Measurements from ENCODE around the gene NBEA. TPM values are rescaled to one million over a fixed set of nuclear protein-coding genes. Genes with fewer than 3 reads are reported as not detected.
"Not testable (repeated sequence)": the region's sequence is repeated elsewhere in the genome, so short reads cannot be mapped to it uniquely, and the experiment has no call there.

NBEA gene
- total RNA-seq, 1 donor from 2014 or later, result 12.0 TPM

GRCh38 chr13:35107535-35107934 is 165.5 kb downstream of the NBEA start:
- no peak for TF ChIP-seq POLR2A (IDR thresholded peaks at IDR 0.05)
- no peak for TF ChIP-seq POLR2AphosphoS5 (IDR thresholded peaks at IDR 0.05; ENCODE audit: insufficient read depth in 1 of 2, low read depth in 1 of 2)
- TF ChIP-seq CTCF (IDR thresholded peaks at IDR 0.05), result no peak
- Histone ChIP-seq H3K4me3 (no peak overlapping the region), H3K9me3 (no peaks in the 10 kb centered on the region), H3K27ac (no peak overlapping the region), H3K36me3 (no peaks in the 10 kb centered on the region), H3K27me3 (no peaks in the 10 kb centered on the region), H3K4me1 (no peaks in the 10 kb centered on the region)
- intact Hi-C loops (cut with DNase I), result no loop called here
- no peak for DNase-seq (ENCODE audit: extremely low spot score in 2 of 2)

- H3K36me3 ChIP-seq; H3K9me3 ChIP-seq; intact Hi-C loops (cut with DNase I); DNase-seq (ENCODE audit: extremely low spot score in 2 of 2); H3K4me3 ChIP-seq; H3K27me3 ChIP-seq; H3K27ac ChIP-seq; H3K4me1 ChIP-seq: not testable (repeated sequence)
Measured at GRCh38 chr13:35113612-35114011, 171.5 kb downstream of the NBEA start.

- no peak for DNase-seq (ENCODE audit: extremely low spot score in 2 of 2)
- Histone ChIP-seq H3K4me1 (no peaks in the 10 kb centered on the region), H3K27ac (no peak overlapping the region), H3K4me3 (no peak overlapping the region), H3K27me3 (no peaks in the 10 kb centered on the region), H3K36me3 (no peaks in the 10 kb centered on the region), H3K9me3 (no peaks in the 10 kb centered on the region)
- TF ChIP-seq CTCF (IDR thresholded peaks at IDR 0.05), result no peak
- TF ChIP-seq POLR2AphosphoS5 (IDR thresholded peaks at IDR 0.05; ENCODE audit: insufficient read depth in 1 of 2, low read depth in 1 of 2), result no peak
- TF ChIP-seq POLR2A (IDR thresholded peaks at IDR 0.05), result no peak
- intact Hi-C loops (cut with DNase I), result no loop called here
Measured at GRCh38 chr13:35127466-35127865, 185.4 kb downstream of the NBEA start.

GRCh38 chr13:35129500-35129899 is 187.4 kb downstream of the NBEA start:
- no peak overlapping the region for H3K27ac ChIP-seq
- H3K27me3 ChIP-seq, result no peaks in the 10 kb centered on the region
- no peaks in the 10 kb centered on the region for H3K36me3 ChIP-seq
- no peak for DNase-seq (ENCODE audit: extremely low spot score in 2 of 2)
- TF ChIP-seq CTCF (IDR thresholded peaks at IDR 0.05) (no peak), POLR2A (IDR thresholded peaks at IDR 0.05) (no peak)
- H3K4me3 ChIP-seq, result no peak overlapping the region
- H3K4me1 ChIP-seq, result no peaks in the 10 kb centered on the region
- intact Hi-C loops (cut with DNase I), result no loop called here
- no peaks in the 10 kb centered on the region for H3K9me3 ChIP-seq

- intact Hi-C loops (cut with DNase I), result no loop called here
- no peak for DNase-seq (ENCODE audit: extremely low spot score in 2 of 2)
- TF ChIP-seq CTCF (IDR thresholded peaks at IDR 0.05) (no peak), POLR2A (IDR thresholded peaks at IDR 0.05) (no peak), POLR2AphosphoS5 (IDR thresholded peaks at IDR 0.05; ENCODE audit: insufficient read depth in 1 of 2, low read depth in 1 of 2) (no peak)
- Histone ChIP-seq H3K27me3 (no peaks in the 10 kb centered on the region), H3K27ac (no peak overlapping the region), H3K4me3 (no peak overlapping the region), H3K4me1 (no peaks in the 10 kb centered on the region), H3K36me3 (no peaks in the 10 kb centered on the region), H3K9me3 (no peaks in the 10 kb centered on the region)
Measured at GRCh38 chr13:35131471-35131870, 189.4 kb downstream of the NBEA start.

GRCh38 chr13:35136585-35136984 is 194.5 kb downstream of the NBEA start:
- Histone ChIP-seq H3K27ac (no peak overlapping the region), H3K4me3 (no peak overlapping the region), H3K36me3 (no peaks in the 10 kb centered on the region), H3K27me3 (no peaks in the 10 kb centered on the region), H3K4me1 (no peaks in the 10 kb centered on the region), H3K9me3 (no peaks in the 10 kb centered on the region)
- intact Hi-C loops (cut with DNase I), result no loop called here
- no peak for DNase-seq (ENCODE audit: extremely low spot score in 2 of 2)
- no peak for TF ChIP-seq CTCF (IDR thresholded peaks at IDR 0.05)
- no peak for TF ChIP-seq POLR2A (IDR thresholded peaks at IDR 0.05)
- no peak for TF ChIP-seq POLR2AphosphoS5 (IDR thresholded peaks at IDR 0.05; ENCODE audit: insufficient read depth in 1 of 2, low read depth in 1 of 2)

Data from vagina (tissue), 2 donors.